Retinal pigment epithelial cell (primary cell): Measurements from ENCODE around the gene LCMT2.

ENCODE experiments used
- DNase-seq: peaks from one replicate; pipeline ENCODE4 v3.0.0-alpha.2; 2010; ENCODE audit warnings: low read depth
- H3K4me3 ChIP-seq: 2 replicates; pipeline ENCODE4 v1.5.1; 2011; ENCODE audit warnings: mild to moderate bottlenecking, low read length, control low read depth, moderate library complexity
- CTCF ChIP-seq: conservative IDR thresholded peaks from 2 replicates; pipeline ENCODE4 v1.5.1; 2011; ENCODE audit warnings: low read depth, low read length, control low read depth, inconsistent platforms

Gene LCMT2

GRCh38 chr15:43329217-43329959 is 985 bp downstream of the LCMT2 start:
- DNase-seq = no peak
- no peak for TF ChIP-seq CTCF
- H3K4me3 ChIP-seq = peak overlapping the region; percentile 72

GRCh38 chr15:43325039-43325684 is 5.2 kb downstream of the LCMT2 start:
- no peak for DNase-seq
- H3K4me3 ChIP-seq = no peak overlapping the region
- TF ChIP-seq CTCF = no peak

GRCh38 chr15:43318990-43319771 is 11.2 kb downstream of the LCMT2 start:
- no peak overlapping the region for H3K4me3 ChIP-seq
- TF ChIP-seq CTCF = no peak
- no peak for DNase-seq

- DNase-seq = no peak
- no peak overlapping the region for H3K4me3 ChIP-seq
- TF ChIP-seq CTCF = no peak
Measured at GRCh38 chr15:43317566-43318184, 12.7 kb downstream of the LCMT2 start.

GRCh38 chr15:43316971-43317346 is 13.4 kb downstream of the LCMT2 start:
- H3K4me3 ChIP-seq = no peak overlapping the region
- no peak for DNase-seq
- no peak for TF ChIP-seq CTCF

- no peak for DNase-seq
- no peak overlapping the region for H3K4me3 ChIP-seq
- TF ChIP-seq CTCF = no peak
Measured at GRCh38 chr15:43316016-43316970, 14.1 kb downstream of the LCMT2 start.
